Activated B cell treated with CpG ODN at 0.5 μM for 24 hours (primary cell): ENCODE data around the gene SP4. TPM values are rescaled to one million over a fixed set of nuclear protein-coding genes. Genes with fewer than 3 reads are reported as not detected.

Experiments
- ATAC-seq: fragments of 200-7000 bp; cut with Tn5 transposase; one replicate; pipeline ENCODE4 v1.10.0; 2021; ENCODE audit warnings: low read depth, mild to moderate bottlenecking, moderate library complexity
- CTCF ChIA-PET: fragments of 350-600 bp; sonication (Branson Sonifier 250); formaldehyde crosslinking; loops from one replicate; lab custom pipeline; 2021; ENCODE audit warnings: antibody characterized with exemption; lab: Charles Lee
- POLR2A ChIA-PET: fragments of 350-600 bp; sonication (Branson Sonifier 250); formaldehyde crosslinking; loops from one replicate; lab custom pipeline; 2021; ENCODE audit warnings: antibody characterized with exemption; lab: Charles Lee
- DNase-seq: peaks from one replicate; pipeline ENCODE4 v3.0.0; 2022
- H3K27ac Mint-ChIP-seq: one replicate; pipeline ENCODE4 v1.8.0; 2020; ENCODE audit warnings: mixed read lengths
- H3K27me3 Mint-ChIP-seq: one replicate; pipeline ENCODE4 v1.8.0; 2021; ENCODE audit warnings: mixed read lengths
- H3K36me3 Mint-ChIP-seq: one replicate; pipeline ENCODE4 v1.8.0; 2021; ENCODE audit warnings: low read depth, mixed read lengths
- H3K4me1 Mint-ChIP-seq: one replicate; pipeline ENCODE4 v1.8.0; 2021; ENCODE audit warnings: mixed read lengths
- H3K4me3 Mint-ChIP-seq: one replicate; pipeline ENCODE4 v1.8.0; 2020; ENCODE audit warnings: mild to moderate bottlenecking, mixed read lengths
- H3K9me3 Mint-ChIP-seq: one replicate; pipeline ENCODE4 v1.8.0; 2020; ENCODE audit warnings: mixed read lengths
- intact Hi-C: fragments of 100-400 bp; cut with micrococcal nuclease; formaldehyde crosslinking; loops from one replicate; pipeline ENCODE4 v1.15.1; 2024
- total RNA-seq: library from RNA; stranded (reverse); gene quantifications from 2 replicates; pipeline ENCODE4 v1.2.3, GENCODE V29; 2022
- TF ChIP-seq, protein P1 (sequence below): fragments of 200-600 bp; IDR thresholded peaks from one replicate; pipeline ENCODE4 v1.8.0; 2022; ENCODE audit warnings: antibody characterized with exemption, mild to moderate bottlenecking

The SP4 gene
- total RNA-seq, 1 donor from 2014 or later, result 28.7 TPM

DNA sequence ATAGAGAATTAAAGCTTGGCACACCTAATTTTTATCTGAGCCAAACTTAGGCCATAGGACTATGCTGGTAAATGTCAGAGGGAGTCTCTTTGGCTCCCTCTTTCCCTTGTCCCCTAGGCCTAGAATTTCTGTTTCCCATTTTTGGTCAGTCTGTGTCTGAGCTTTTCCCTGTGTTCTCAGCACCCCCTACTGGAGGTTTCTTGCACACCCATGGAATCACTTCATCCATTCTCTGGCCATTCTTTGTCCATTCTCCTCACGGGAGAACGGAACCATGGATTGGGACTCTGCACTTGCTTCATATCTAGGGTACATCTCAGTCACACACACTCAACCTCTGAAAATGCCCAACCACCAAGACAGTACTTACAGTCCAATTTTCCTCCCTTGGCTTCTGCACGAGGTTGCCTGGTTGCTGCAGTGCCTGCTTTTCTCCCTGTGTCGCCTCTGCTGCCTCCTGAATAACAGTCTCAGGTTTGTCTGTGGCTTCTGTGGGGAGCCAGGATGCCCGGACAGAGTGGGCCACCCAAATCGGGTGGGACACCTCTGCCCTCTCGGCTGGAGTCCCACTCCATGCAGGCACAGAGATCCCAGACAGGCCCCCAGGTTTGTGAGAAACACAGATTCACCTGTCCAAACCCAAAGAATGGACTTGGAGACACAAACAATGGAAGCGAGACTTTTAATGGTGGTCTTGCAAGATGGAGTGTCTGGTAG lies 79.9 kb downstream of the SP4 start:
- H3K9me3 Mint-ChIP-seq, result no peaks in the 10 kb centered on the region
- intact Hi-C loops, result loop anchor here (1.0 to 10.0 kb wide), 6 partner anchors 246 to 909 kb away; no protein-coding TSS in a partner anchor
- H3K4me1 Mint-ChIP-seq, result no peaks in the 10 kb centered on the region
- H3K27ac Mint-ChIP-seq, result no peak overlapping the region
- CTCF ChIA-PET, result interaction anchor here (0.6 to 4.0 kb wide), 3 partner anchors 245 to 495 kb away, joined by 5 to 30 read pairs (median 27); no protein-coding TSS in a partner anchor
- peaks cover 79% of the 10 kb centered on the region for H3K36me3 Mint-ChIP-seq
- no peak for ATAC-seq
- no peaks in the 10 kb centered on the region for H3K27me3 Mint-ChIP-seq
- POLR2A ChIA-PET, result interaction anchor here (0.7 kb wide), 1 partner anchor 233 kb away, joined by 12 read pairs; no protein-coding TSS in a partner anchor
- no peak overlapping the region for H3K4me3 Mint-ChIP-seq
- no peak for DNase-seq
- TF ChIP-seq, protein P1, sequence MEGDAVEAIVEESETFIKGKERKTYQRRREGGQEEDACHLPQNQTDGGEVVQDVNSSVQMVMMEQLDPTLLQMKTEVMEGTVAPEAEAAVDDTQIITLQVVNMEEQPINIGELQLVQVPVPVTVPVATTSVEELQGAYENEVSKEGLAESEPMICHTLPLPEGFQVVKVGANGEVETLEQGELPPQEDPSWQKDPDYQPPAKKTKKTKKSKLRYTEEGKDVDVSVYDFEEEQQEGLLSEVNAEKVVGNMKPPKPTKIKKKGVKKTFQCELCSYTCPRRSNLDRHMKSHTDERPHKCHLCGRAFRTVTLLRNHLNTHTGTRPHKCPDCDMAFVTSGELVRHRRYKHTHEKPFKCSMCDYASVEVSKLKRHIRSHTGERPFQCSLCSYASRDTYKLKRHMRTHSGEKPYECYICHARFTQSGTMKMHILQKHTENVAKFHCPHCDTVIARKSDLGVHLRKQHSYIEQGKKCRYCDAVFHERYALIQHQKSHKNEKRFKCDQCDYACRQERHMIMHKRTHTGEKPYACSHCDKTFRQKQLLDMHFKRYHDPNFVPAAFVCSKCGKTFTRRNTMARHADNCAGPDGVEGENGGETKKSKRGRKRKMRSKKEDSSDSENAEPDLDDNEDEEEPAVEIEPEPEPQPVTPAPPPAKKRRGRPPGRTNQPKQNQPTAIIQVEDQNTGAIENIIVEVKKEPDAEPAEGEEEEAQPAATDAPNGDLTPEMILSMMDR, result no peak

DNA sequence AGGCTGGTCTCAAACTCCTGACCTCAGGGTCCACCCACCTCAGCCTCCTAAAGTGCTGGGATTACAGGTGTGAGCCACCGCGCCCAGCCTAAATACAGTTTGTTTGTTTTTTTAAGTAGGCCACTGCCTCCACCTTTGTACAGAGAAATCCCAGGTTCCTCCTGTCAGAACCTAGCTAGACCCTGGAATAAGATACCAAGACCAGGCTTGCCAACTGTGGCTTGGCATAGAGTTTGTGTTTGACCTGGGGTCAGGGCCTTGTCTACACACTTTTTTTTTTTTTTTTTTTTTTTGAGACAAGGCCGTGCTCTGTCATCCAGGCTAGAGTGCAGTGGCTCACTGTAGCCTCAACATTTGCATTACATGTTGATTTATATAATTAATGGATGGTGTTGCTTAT lies 80.7 kb downstream of the SP4 start:
- CTCF ChIA-PET, result interaction anchor here (2.5 to 4.0 kb wide), 2 partner anchors 246 to 253 kb away, joined by 27 to 30 read pairs; no protein-coding TSS in a partner anchor

DNA sequence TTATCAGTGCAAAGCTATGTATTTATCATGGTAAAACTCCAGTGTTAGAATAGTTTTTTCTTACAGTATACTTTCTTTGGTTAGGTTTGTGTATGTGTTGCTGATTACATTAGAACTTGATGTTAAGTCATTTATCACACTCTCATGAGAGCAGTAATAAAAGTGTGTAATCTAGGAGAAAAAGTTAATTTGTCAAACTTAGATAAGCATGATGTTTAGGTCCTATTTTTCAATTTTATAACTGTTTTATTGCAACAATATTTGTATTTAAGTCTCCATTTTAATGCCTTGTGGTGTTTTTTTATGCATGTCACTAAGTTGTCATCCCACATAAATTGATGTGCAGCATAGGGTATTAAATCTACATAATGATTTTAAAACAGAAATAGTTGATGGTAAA lies 86.2 kb downstream of the SP4 start:
- CTCF ChIA-PET, result no interaction called here
- TF ChIP-seq, protein P1, result no peak
- intact Hi-C loops, result no loop called here

More for the DNA sequence above, 80.7 kb downstream of the SP4 start:
- H3K4me1 Mint-ChIP-seq, result no peaks in the 10 kb centered on the region
- TF ChIP-seq, protein P1, result no peak
- H3K27ac Mint-ChIP-seq, result no peak overlapping the region
- POLR2A ChIA-PET, result interaction anchor here (0.7 kb wide), 1 partner anchor 233 kb away, joined by 12 read pairs; no protein-coding TSS in a partner anchor
- peaks cover 75% of the 10 kb centered on the region for H3K36me3 Mint-ChIP-seq
- H3K4me3 Mint-ChIP-seq, result no peak overlapping the region
- no peak for DNase-seq
- no peaks in the 10 kb centered on the region for H3K9me3 Mint-ChIP-seq
- intact Hi-C loops, result loop anchor here (5.0 to 10.0 kb wide), 3 partner anchors 386 to 734 kb away; no protein-coding TSS in a partner anchor
- ATAC-seq, result no peak
- no peaks in the 10 kb centered on the region for H3K27me3 Mint-ChIP-seq

DNA sequence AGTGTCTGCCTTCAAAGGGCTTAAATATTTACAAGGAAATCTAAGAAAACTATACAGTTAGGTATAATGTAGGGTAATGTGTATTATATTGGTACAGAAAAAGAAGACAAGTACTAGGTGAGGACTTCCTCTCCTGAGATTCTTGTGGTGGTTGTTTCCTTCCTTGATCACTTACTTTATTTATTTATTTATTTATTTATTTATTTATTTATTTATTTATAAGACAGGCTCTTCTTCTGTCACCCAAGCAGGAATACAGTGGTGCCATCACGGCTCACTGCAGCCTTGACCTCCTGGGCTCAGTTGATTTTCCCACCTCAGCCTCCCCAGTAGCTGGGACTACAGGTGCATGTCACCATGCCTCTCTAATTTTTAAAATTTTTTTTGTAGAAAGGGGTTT lies 96.8 kb downstream of the SP4 start:
- TF ChIP-seq, protein P1, result no peak
- CTCF ChIA-PET, result no interaction called here
- no peak for DNase-seq
- POLR2A ChIA-PET, result no interaction called here
- Mint-ChIP-seq H3K27me3 (no peaks in the 10 kb centered on the region), H3K27ac (no peak overlapping the region), H3K4me3 (no peak overlapping the region), H3K36me3 (no peaks in the 10 kb centered on the region), H3K4me1 (no peaks in the 10 kb centered on the region), H3K9me3 (peaks cover 3% of the 10 kb centered on the region)
- intact Hi-C loops, result no loop called here
- no peak for ATAC-seq

More for the DNA sequence above, 86.2 kb downstream of the SP4 start:
- DNase-seq (no peak), ATAC-seq (no peak)
- Mint-ChIP-seq H3K36me3 (peaks cover 30% of the 10 kb centered on the region), H3K27me3 (no peaks in the 10 kb centered on the region), H3K4me3 (no peak overlapping the region), H3K27ac (no peak overlapping the region), H3K9me3 (no peaks in the 10 kb centered on the region), H3K4me1 (no peaks in the 10 kb centered on the region)
- POLR2A ChIA-PET, result no interaction called here

DNA sequence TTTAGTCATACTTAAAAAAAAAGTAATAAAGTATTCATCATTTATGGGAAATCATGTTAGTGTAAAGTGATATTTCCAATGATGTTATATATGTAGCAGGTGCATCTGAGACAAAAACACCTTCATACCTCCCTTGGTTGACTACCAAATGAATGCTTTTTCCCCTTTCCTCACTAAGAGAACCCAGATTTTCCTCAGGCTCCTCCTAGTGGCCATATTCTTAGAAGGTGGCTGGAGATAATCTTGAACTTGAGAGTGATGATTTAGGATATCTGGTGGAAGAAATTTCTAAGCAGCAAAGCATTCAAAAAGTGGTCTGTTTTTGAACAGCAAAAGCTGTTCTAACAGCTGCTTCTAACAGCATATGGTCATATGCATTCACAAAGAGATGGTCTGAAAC lies 98.1 kb downstream of the SP4 start:
- DNase-seq, result no peak
- POLR2A ChIA-PET, result no interaction called here
- H3K36me3 Mint-ChIP-seq, result no peaks in the 10 kb centered on the region
- no peak for ATAC-seq
- CTCF ChIA-PET, result interaction anchor here (1.2 to 1.5 kb wide), 2 partner anchors 269 to 272 kb away, joined by 3 to 5 read pairs; no protein-coding TSS in a partner anchor
- intact Hi-C loops, result loop anchor here (1.0 kb wide), 3 partner anchors 265 to 475 kb away; no protein-coding TSS in a partner anchor
- no peak overlapping the region for H3K27ac Mint-ChIP-seq
- no peaks in the 10 kb centered on the region for H3K27me3 Mint-ChIP-seq
- no peak overlapping the region for H3K4me3 Mint-ChIP-seq
- H3K4me1 Mint-ChIP-seq, result no peaks in the 10 kb centered on the region
- peaks cover 3% of the 10 kb centered on the region for H3K9me3 Mint-ChIP-seq
- TF ChIP-seq, protein P1, result no peak
